Measurements from ENCODE around the gene KIR3DL2.
"Not testable (repeated sequence)": the region's sequence is repeated elsewhere in the genome, so short reads cannot be mapped to it uniquely, and the experiment has no call there.

The KIR3DL2 gene

GRCh38 chr19:54863459-54863858 lies 13.2 kb downstream of the KIR3DL2 start:
- not testable (repeated sequence) for H3K4me3 ChIP-seq (ENCODE audit: low read length, poor library complexity, severe bottlenecking); H3F3A ChIP-seq (ENCODE audit: low read depth); H3K79me2 ChIP-seq (ENCODE audit: insufficient read depth, low read length); H3K36me3 ChIP-seq (ENCODE audit: insufficient read depth, low read length); H3K4me1 ChIP-seq (ENCODE audit: insufficient read depth, low read length, poor library complexity, severe bottlenecking); H3K4me2 ChIP-seq (ENCODE audit: low read depth, low read length, poor library complexity, severe bottlenecking); H4K20me1 ChIP-seq (ENCODE audit: insufficient read depth, low read length, poor library complexity, severe bottlenecking); H3K27me3 ChIP-seq (ENCODE audit: insufficient read depth, low read length, poor library complexity, severe bottlenecking); H3K9me2 ChIP-seq (replicated peaks; ENCODE audit: low read depth, low read length); H3K9ac ChIP-seq (ENCODE audit: low read depth, low read length, poor library complexity, severe bottlenecking); H3K9me3 ChIP-seq (ENCODE audit: insufficient read depth, low read depth, low read length); H2AFZ ChIP-seq (ENCODE audit: low read length)

DNA sequence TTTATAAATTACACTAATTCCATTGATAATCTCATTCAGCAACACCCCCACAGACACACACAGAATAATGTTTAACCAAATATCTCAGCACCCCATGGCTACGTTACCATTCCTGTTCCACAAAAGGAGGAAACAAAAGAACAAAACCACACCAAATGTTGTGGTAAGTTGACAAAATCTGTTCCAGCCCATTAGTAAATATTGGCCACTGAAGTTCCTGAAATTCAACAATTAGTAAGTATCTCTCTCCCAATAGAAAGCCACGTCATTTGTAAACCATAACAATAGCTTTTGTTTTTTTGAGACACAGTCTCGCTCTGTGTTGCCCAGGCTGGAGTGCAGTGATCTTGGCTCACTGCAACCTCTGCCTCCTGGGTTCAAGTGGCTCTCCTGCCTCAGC lies 21.5 kb downstream of the KIR3DL2 start:
- Histone ChIP-seq H3K4me1 (ENCODE audit: insufficient read depth, low read length, poor library complexity, severe bottlenecking) (no peaks in the 10 kb centered on the region), H3K4me3 (ENCODE audit: low read length, poor library complexity, severe bottlenecking) (no peak overlapping the region), H3K9ac (ENCODE audit: low read depth, low read length, poor library complexity, severe bottlenecking) (no peak overlapping the region), H3K4me2 (ENCODE audit: low read depth, low read length, poor library complexity, severe bottlenecking) (no peak overlapping the region), H3K9me3 (ENCODE audit: insufficient read depth, low read depth, low read length) (no peaks in the 10 kb centered on the region), H4K20me1 (ENCODE audit: insufficient read depth, low read length, poor library complexity, severe bottlenecking) (no peaks in the 10 kb centered on the region), H3K79me2 (ENCODE audit: insufficient read depth, low read length) (no peaks in the 10 kb centered on the region), H3K36me3 (ENCODE audit: insufficient read depth, low read length) (no peaks in the 10 kb centered on the region), H3K9me2 (replicated peaks; ENCODE audit: low read depth, low read length) (no peaks in the 10 kb centered on the region), H2AFZ (ENCODE audit: low read length) (no peak overlapping the region), H3F3A (ENCODE audit: low read depth) (no peaks in the 10 kb centered on the region), H3K27me3 (ENCODE audit: insufficient read depth, low read length, poor library complexity, severe bottlenecking) (no peaks in the 10 kb centered on the region)
- no peak for TF ChIP-seq EZH2phosphoT487 (IDR thresholded peaks at IDR 0.05; ENCODE audit: borderline replicate concordance)
- TF ChIP-seq, protein P1, sequence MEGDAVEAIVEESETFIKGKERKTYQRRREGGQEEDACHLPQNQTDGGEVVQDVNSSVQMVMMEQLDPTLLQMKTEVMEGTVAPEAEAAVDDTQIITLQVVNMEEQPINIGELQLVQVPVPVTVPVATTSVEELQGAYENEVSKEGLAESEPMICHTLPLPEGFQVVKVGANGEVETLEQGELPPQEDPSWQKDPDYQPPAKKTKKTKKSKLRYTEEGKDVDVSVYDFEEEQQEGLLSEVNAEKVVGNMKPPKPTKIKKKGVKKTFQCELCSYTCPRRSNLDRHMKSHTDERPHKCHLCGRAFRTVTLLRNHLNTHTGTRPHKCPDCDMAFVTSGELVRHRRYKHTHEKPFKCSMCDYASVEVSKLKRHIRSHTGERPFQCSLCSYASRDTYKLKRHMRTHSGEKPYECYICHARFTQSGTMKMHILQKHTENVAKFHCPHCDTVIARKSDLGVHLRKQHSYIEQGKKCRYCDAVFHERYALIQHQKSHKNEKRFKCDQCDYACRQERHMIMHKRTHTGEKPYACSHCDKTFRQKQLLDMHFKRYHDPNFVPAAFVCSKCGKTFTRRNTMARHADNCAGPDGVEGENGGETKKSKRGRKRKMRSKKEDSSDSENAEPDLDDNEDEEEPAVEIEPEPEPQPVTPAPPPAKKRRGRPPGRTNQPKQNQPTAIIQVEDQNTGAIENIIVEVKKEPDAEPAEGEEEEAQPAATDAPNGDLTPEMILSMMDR (conservative IDR thresholded peaks at IDR 0.05; ENCODE audit: low read length), result no peak

GRCh38 chr19:54873990-54874389 lies 23.7 kb downstream of the KIR3DL2 start, which contains the start of gene FCAR:
Gene FCAR (plus strand): TSS chr19:54874235. CDS start chr19:54874290, 55 bp downstream.
- no peaks in the 10 kb centered on the region for H3K4me1 ChIP-seq (ENCODE audit: insufficient read depth, low read length, poor library complexity, severe bottlenecking)
- H3K4me3 ChIP-seq (ENCODE audit: low read length, poor library complexity, severe bottlenecking), result no peak within 1 kb of the TSS
- no peak within 1 kb of the TSS for H3K9ac ChIP-seq (ENCODE audit: low read depth, low read length, poor library complexity, severe bottlenecking)
- no peaks in the 10 kb centered on the region for H4K20me1 ChIP-seq (ENCODE audit: insufficient read depth, low read length, poor library complexity, severe bottlenecking)
- H3K27me3 ChIP-seq (ENCODE audit: insufficient read depth, low read length, poor library complexity, severe bottlenecking), result no peaks in the 10 kb centered on the region
- H3F3A ChIP-seq (ENCODE audit: low read depth), result no peaks in the 10 kb centered on the region
- no peak within 1 kb of the TSS for H3K4me2 ChIP-seq (ENCODE audit: low read depth, low read length, poor library complexity, severe bottlenecking)
- H3K9me2 ChIP-seq (replicated peaks; ENCODE audit: low read depth, low read length), result no peaks in the 10 kb centered on the region
- no peaks in the 10 kb centered on the region for H3K36me3 ChIP-seq (ENCODE audit: insufficient read depth, low read length)
- H2AFZ ChIP-seq (ENCODE audit: low read length), result no peak within 1 kb of the TSS
- H3K79me2 ChIP-seq (ENCODE audit: insufficient read depth, low read length), result no peaks in the 10 kb centered on the region
- no peak for TF ChIP-seq EZH2phosphoT487 (IDR thresholded peaks at IDR 0.05; ENCODE audit: borderline replicate concordance)
- TF ChIP-seq, protein P1 (conservative IDR thresholded peaks at IDR 0.05; ENCODE audit: low read length), result no peak
- no peaks in the 10 kb centered on the region for H3K9me3 ChIP-seq (ENCODE audit: insufficient read depth, low read depth, low read length)

GRCh38 chr19:54875506-54875905 lies 25.3 kb downstream of the KIR3DL2 start:
- Histone ChIP-seq H2AFZ (ENCODE audit: low read length) (no peak overlapping the region), H3K9me3 (ENCODE audit: insufficient read depth, low read depth, low read length) (no peaks in the 10 kb centered on the region), H3K9ac (ENCODE audit: low read depth, low read length, poor library complexity, severe bottlenecking) (no peak overlapping the region), H3K9me2 (replicated peaks; ENCODE audit: low read depth, low read length) (no peaks in the 10 kb centered on the region), H3K4me1 (ENCODE audit: insufficient read depth, low read length, poor library complexity, severe bottlenecking) (no peaks in the 10 kb centered on the region), H4K20me1 (ENCODE audit: insufficient read depth, low read length, poor library complexity, severe bottlenecking) (no peaks in the 10 kb centered on the region), H3K27me3 (ENCODE audit: insufficient read depth, low read length, poor library complexity, severe bottlenecking) (no peaks in the 10 kb centered on the region), H3K36me3 (ENCODE audit: insufficient read depth, low read length) (no peaks in the 10 kb centered on the region), H3F3A (ENCODE audit: low read depth) (no peaks in the 10 kb centered on the region), H3K4me2 (ENCODE audit: low read depth, low read length, poor library complexity, severe bottlenecking) (no peak overlapping the region), H3K79me2 (ENCODE audit: insufficient read depth, low read length) (no peaks in the 10 kb centered on the region), H3K4me3 (ENCODE audit: low read length, poor library complexity, severe bottlenecking) (no peak overlapping the region)
- TF ChIP-seq, protein P1 (conservative IDR thresholded peaks at IDR 0.05; ENCODE audit: low read length), result no peak
- no peak for TF ChIP-seq EZH2phosphoT487 (IDR thresholded peaks at IDR 0.05; ENCODE audit: borderline replicate concordance)
